CD4-positive, alpha-beta T cell treated with Interferon alpha-2 for 1 hour (primary cell): ENCODE data around the gene DNAJA3.

Experiments used
- DNase-seq, 2 donors: peaks; one replicate each; pipeline ENCODE4 v3.0.0-alpha.2; 2020 to 2022

The DNAJA3 gene

GRCh38 chr16:4477966-4478365, 52.3 kb downstream of the DNAJA3 start:
- peak in 1 of 2 donors; percentile 37 for DNase-seq

DNA sequence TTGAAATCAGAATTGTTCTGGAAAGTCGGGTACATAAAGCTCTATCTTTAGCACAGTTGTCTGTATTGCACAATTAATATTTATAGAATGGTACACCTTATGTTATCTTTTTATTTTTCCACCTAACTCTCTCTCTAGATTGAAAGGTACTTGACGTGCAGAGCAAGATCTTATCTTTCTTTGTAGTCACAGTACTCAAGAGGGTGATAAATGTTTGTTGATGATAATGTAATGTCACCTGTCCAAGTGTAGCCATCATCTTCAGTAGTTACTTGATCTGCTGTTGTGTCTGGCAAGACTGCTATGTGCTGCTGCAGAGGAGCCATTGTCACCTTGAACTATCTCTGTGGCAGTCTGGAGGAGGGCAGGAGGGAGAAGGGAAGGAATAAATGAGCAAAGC, 55.9 kb downstream of the DNAJA3 start:
- DNase-seq, result no peak

GRCh38 chr16:4481963-4482362, 56.3 kb downstream of the DNAJA3 start:
- no peak for DNase-seq

- no peak for DNase-seq
Observed at GRCh38 chr16:4486126-4486893, 60.6 kb downstream of the DNAJA3 start.

GRCh38 chr16:4487955-4488498, 62.4 kb downstream of the DNAJA3 start:
- peak in 1 of 2 donors; percentile 37 for DNase-seq

DNA sequence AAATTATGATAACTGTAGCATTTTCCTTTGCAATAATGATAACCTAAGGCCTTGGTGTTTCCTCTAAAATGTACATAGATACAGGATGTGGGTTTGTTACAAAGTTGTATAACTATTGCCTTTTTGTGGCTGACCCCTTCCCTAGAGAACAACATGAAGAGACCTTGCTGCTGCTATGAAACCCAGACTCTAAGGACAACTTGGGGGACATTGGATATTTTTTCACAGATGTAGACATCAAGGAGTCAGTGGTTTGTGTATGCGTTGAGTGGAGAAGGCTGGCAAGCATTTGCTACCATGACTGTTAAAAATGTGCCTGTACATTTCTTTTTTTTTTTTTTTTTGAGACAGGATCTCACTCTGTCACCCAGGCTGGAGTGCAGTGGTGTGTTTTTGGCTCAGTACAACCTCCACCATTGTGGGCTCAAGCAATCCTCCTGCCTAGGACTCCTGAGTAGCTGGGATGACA, 62.9 kb downstream of the DNAJA3 start:
- peak; percentile 31 to 72 for DNase-seq

GRCh38 chr16:4489030-4489429, 63.4 kb downstream of the DNAJA3 start:
- DNase-seq, result no peak

GRCh38 chr16:4491898-4492297, 66.2 kb downstream of the DNAJA3 start:
- no peak for DNase-seq

DNA sequence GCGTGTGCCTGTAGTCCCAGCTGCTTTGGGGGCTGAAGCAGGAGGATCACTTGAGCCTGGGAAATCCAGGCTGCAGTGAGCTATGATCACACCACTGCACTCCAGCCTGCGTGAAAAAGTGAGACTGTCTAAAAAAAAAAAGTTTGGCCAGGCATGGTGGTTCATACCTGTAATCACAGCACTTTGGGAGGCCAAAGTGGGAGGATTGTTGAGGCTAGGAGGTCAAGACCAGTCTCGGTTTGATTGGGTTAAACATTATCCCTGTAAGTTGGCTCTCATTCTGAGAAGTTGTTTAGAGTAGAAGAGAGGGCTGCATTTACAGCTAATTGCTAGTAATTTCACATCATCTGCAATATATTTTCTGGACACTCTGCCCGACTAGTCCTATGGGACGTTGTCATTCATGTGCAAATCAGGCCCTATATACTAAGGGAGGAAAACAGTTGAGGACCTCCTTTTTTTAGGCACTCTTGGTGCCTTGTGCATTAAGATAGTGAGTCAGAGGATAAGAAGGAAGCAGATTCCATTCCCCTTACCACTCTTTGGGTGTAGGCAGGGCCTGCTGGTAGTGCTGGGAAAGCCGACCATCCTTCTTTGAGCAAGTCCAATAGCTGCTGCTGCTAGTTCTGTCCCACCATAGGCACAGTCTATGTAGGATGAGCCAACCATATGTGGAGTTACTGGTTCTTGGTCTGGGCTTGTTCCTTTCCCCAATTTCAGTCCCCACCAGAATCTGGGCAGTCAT, 69.2 kb downstream of the DNAJA3 start:
- DNase-seq, result no peak

DNA sequence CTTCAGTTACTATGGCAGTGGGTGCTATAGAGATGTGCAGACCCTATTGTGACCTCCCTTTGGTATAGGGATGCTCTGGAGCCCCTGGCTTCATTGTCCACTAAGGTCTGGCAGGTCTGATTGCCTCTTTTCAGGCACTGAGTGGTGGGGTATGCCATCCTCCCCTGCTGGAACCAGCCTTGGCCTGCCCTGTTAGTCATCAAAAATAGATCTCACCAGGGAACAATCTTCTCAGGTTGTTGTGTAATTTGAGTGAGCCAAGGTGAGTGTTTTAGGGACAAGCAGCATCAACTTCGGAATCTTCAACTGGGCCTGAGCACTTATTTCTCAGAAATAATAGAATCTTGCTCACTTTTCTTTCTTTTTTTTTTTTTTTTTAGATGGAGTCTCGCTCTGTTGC, 70.1 kb downstream of the DNAJA3 start:
- DNase-seq, result no peak

GRCh38 chr16:4496305-4496704, 70.6 kb downstream of the DNAJA3 start:
- DNase-seq, result no peak

DNA sequence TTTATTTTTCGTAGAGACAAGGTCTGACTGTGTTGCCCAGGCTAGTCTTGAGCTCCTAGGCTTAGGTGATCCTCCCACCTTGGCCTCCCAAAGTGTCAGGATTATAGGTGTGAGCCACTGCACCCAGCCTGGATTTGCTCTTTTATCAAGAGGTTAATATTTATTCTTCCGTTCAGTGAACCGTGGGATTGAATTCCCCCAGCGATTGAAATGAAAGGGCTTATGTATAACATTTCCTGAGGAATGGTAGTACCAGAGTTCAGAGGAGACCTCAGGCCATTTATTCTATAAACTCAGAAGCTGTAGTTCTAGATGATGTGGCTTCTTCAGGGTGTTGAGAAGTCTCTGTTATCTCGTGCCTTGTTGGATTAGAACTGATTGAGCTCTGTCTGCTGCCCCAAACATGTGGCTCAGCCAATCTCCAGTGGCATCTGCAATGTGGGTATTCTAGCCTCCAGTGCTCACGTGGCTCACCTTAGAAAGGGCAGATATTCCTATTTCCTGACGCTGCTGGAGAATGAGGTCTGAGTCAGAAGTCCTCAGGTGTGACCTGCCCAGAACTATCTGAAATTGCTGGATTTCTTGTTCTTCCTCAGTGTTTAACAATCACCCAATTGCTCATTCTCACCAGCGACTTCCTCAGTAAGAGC, 73.0 kb downstream of the DNAJA3 start:
- DNase-seq, result no peak

DNA sequence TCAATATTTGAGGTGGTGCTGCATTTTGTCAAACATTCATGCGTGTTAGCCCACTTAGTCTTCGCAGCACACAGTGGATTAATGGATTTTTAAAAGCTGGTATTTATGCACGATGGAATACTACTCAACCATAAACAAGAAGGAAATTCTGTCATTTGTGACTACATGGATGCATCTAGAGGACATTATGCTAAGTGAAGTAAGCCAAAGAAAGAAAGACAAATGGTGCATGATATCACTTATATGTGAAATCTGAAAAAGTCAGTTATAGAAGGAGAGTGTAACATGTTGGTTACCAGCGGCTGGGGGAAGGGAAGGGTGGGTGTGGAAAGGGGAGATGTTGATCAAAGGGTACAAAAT, 73.5 kb downstream of the DNAJA3 start:
- DNase-seq, result no peak

- no peak for DNase-seq
Observed at GRCh38 chr16:4500272-4500671, 74.6 kb downstream of the DNAJA3 start.

GRCh38 chr16:4501071-4501478, 75.4 kb downstream of the DNAJA3 start:
- no peak for DNase-seq

DNA sequence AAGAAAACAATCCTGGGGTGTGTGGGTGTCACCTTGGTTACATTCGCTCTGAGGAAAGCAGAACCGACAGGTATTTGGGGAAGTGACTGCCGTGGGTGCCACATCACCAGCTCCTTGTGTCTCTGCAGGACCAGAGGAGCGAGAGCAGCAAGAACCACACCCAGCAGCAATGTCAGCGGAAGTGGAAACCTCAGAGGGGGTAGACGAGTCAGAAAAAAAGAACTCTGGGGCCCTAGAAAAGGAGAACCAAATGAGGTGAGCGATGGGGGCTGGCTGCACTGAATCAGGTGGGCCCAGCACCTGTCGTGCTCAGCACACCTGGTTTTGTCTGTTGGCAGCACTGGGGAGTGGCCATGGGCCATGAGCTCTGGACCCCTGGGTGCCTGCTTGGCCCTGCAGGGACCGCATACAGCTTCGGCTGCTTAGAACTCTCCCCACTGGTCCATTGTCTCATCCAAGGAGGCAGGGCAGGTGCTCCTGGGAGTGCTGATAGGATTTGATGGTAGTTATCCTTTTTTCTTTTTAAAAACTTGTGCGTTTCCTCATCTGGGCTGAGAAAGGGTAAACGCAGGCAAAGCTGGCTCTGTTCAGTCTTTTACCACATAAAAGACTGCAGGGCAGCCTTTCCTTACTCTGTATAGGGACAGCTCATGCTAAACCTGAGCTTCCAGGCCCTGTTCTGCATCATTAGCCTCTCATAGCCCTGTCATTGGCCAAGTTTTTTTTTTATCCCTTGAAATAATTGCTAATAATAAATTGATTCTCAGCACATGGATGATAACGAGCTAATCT, 79.9 kb downstream of the DNAJA3 start:
- DNase-seq, result peak; percentile 89 to 93
